K562 (cell line): Measurements from ENCODE around the gene HMX3. TPM values are rescaled to one million over a fixed set of nuclear protein-coding genes. Genes with fewer than 3 reads are reported as not detected.

Experiments used
- CBX5 ChIP-seq: IDR thresholded peaks from 2 replicates; pipeline ENCODE4 v1.6.1; 2014; ENCODE audit warnings: low read depth, borderline replicate concordance
- CCNT2 ChIP-seq: IDR thresholded peaks from 2 replicates; pipeline ENCODE4 v1.6.1; 2011; ENCODE audit warnings: borderline replicate concordance, low read depth, mild to moderate bottlenecking, moderate library complexity, mixed read lengths, low read length; ENCODE audit not compliant: insufficient read length; ENCODE audit errors: extremely low read depth
- CREB3 ChIP-seq: fragments of 450-650 bp; conservative IDR thresholded peaks from 2 replicates; pipeline ENCODE4 v1.6.1; 2016; ENCODE audit warnings: missing genetic modification characterization, low read depth, mild to moderate bottlenecking, missing compliant biosample characterization, moderate library complexity
- CREB5 ChIP-seq: fragments of 250-450 bp; sonication (Bioruptor Pico); IDR thresholded peaks from 2 replicates; pipeline ENCODE4 v1.5.0; 2020; ENCODE audit warnings: mild to moderate bottlenecking
- ELK3 ChIP-seq: fragments of 450-650 bp; formaldehyde crosslinking; IDR thresholded peaks from 2 replicates; pipeline ENCODE4 v1.4.0; 2020; ENCODE audit warnings: mild to moderate bottlenecking
- ESRRB ChIP-seq: fragments of 250-450 bp; sonication (Bioruptor Pico); IDR thresholded peaks from 2 replicates; pipeline ENCODE4 v1.5.0; 2020; ENCODE audit warnings: mild to moderate bottlenecking, moderate library complexity, borderline replicate concordance
- ETV1 ChIP-seq: fragments of 450-650 bp; conservative IDR thresholded peaks from 2 replicates; pipeline ENCODE4 v1.6.1; 2016; ENCODE audit warnings: missing genetic modification characterization, control low read depth, low read depth, missing compliant biosample characterization
- EZH2 ChIP-seq: IDR thresholded peaks from 2 replicates; pipeline ENCODE4 v1.6.1; 2012; ENCODE audit warnings: low read depth, mild to moderate bottlenecking, inconsistent platforms, low read length, borderline replicate concordance
- FOSL1 ChIP-seq: fragments of 200-800 bp; sonication (Bioruptor generic); conservative IDR thresholded peaks from 2 replicates; pipeline ENCODE4 v1.6.1; 2016; ENCODE audit warnings: missing genetic modification characterization, missing compliant biosample characterization
- FOXP4 ChIP-seq: sonication (generic); formaldehyde crosslinking; IDR thresholded peaks from 2 replicates; pipeline ENCODE4 v1.8.0; 2022; ENCODE audit warnings: mild to moderate bottlenecking, missing genetic modification reagents, borderline replicate concordance
- GABPB1 ChIP-seq: sonication (generic); formaldehyde crosslinking; IDR thresholded peaks from 2 replicates; pipeline ENCODE4 v1.8.0; 2022; ENCODE audit warnings: mild to moderate bottlenecking, missing genetic modification reagents
- GATA2 ChIP-seq: sonication (generic); formaldehyde crosslinking; IDR thresholded peaks from 2 replicates; pipeline ENCODE4 v1.4.0; 2020; ENCODE audit warnings: mild to moderate bottlenecking, missing genetic modification reagents
- HDGF ChIP-seq: fragments of 450-650 bp; IDR thresholded peaks from 2 replicates; pipeline ENCODE4 v1.6.1; 2016
- NCOA1 ChIP-seq: fragments of 450-650 bp; IDR thresholded peaks from 2 replicates; pipeline ENCODE4 v1.6.1; 2016; ENCODE audit warnings: low read depth
- NCOA4 ChIP-seq: fragments of 450-650 bp; IDR thresholded peaks from 2 replicates; pipeline ENCODE4 v1.6.1; 2018; ENCODE audit warnings: mild to moderate bottlenecking; ENCODE audit not compliant: partially characterized antibody
- NR1H2 ChIP-seq: sonication (generic); formaldehyde crosslinking; IDR thresholded peaks from 2 replicates; pipeline ENCODE4 v1.4.0; 2020; ENCODE audit warnings: mild to moderate bottlenecking, missing genetic modification reagents
- SMAD2 ChIP-seq: fragments of 150-350 bp; IDR thresholded peaks from 2 replicates; pipeline ENCODE4 v1.6.1; 2014; ENCODE audit warnings: low read depth, mild to moderate bottlenecking, low read length
- SNIP1 ChIP-seq: fragments of 450-650 bp; IDR thresholded peaks from 2 replicates; pipeline ENCODE4 v1.7.1; 2017; ENCODE audit warnings: low read depth, mild to moderate bottlenecking
- TAF1 ChIP-seq: IDR thresholded peaks from 2 replicates; pipeline ENCODE4 v1.6.1; 2011; ENCODE audit warnings: mild to moderate bottlenecking, low read length, moderate library complexity; ENCODE audit not compliant: insufficient read depth, control insufficient read depth, severe bottlenecking; ENCODE audit errors: extremely low read depth
- TAL1 ChIP-seq: fragments of 450-650 bp; IDR thresholded peaks from 2 replicates; pipeline ENCODE4 v1.6.1; 2016; ENCODE audit warnings: mild to moderate bottlenecking
- ZKSCAN8 ChIP-seq: fragments of 200-800 bp; sonication (Bioruptor generic); IDR thresholded peaks from 2 replicates; pipeline ENCODE4 v1.6.1; 2016; ENCODE audit warnings: missing genetic modification characterization, missing compliant biosample characterization
- ZNF140 ChIP-seq: fragments of 250-450 bp; sonication (Bioruptor Pico); IDR thresholded peaks from 2 replicates; pipeline ENCODE4 v1.8.0; 2021; ENCODE audit warnings: moderate library complexity, mild to moderate bottlenecking, inconsistent platforms
- ZNF551 ChIP-seq: fragments of 250-450 bp; sonication (Bioruptor Pico); IDR thresholded peaks from 2 replicates; pipeline ENCODE4 v1.5.0; 2021; ENCODE audit warnings: mild to moderate bottlenecking, moderate library complexity
- ZNF583 ChIP-seq: fragments of 250-450 bp; sonication (Bioruptor Pico); IDR thresholded peaks from 2 replicates; pipeline ENCODE4 v1.4.0; 2020
- ZSCAN29 ChIP-seq: fragments of 450-650 bp; IDR thresholded peaks from 2 replicates; pipeline ENCODE4 v1.6.1; 2017
- polyA plus RNA-seq, 8 experiments: library from polyadenylated mRNA; depleted of rRNA in 4 of 8; stranded (reverse) in 5 of 8; unstranded in 3 of 8; fragments of >200 nt; fragmentation: Nextera tagmentation in 2 of 8; fragmentation: Illumina TruSeq in 1 of 8; extraction: Ambion mirVana in 2 of 8; extraction: Trizol in 1 of 8; gene quantifications; 2 replicates each; pipeline versions ENCODE4 v1.2.1 to v1.2.3, GENCODE V29; 2011 to 2014; ENCODE audit warnings: inconsistent platforms in 1 of 8, missing spikeins in 1 of 8
- total RNA-seq, 7 experiments: library from RNA; depleted of rRNA in 6 of 7; stranded (reverse); fragments of >200 nt in 6 of 7; fragmentation: Illumina TruSeq in 2 of 7; extraction: Trizol in 2 of 7; gene quantifications; 2 replicates each; pipeline versions ENCODE4 v1.2.1 to v1.2.3, GENCODE V29; 2011 to 2021; ENCODE audit warnings: low replicate concordance in 1 of 7

HMX3 gene
- total and polyA plus RNA-seq, 9 of the 15 experiments (the other 6 are each of a cell fraction or from before 2014, with no cell fraction given): 0.55 to 43.5 (median 7.4) TPM; not detected in 2

GRCh38 chr10:123154092-123154710 lies 18.4 kb downstream of the HMX3 start, which contains the start of gene BUB3 (continued):
- TF ChIP-seq CREB5 (CRISPR knock-in tag) (no peak), TAL1 (no peak), ETV1 (0 out of 2 replicates have a peak, but pooled peaks have one; percentile 21), ZNF140 (no peak), SMAD2 (no peak), CREB3 (tag) (no peak), GABPB1 (peak; percentile 87), GATA2 (CRISPR knock-in tag) (no peak), TAF1 (peak; percentile 80), ZKSCAN8 (CRISPR knock-in tag) (no peak), ELK3 (no peak), NCOA4 (no peak), ZSCAN29 (no peak), ZNF583 (no peak), CBX5 (no peak), SNIP1 (no peak), FOXP4 (CRISPR knock-in tag) (no peak), ESRRB (no peak), NCOA1 (no peak), FOSL1 (tag) (no peak), CCNT2 (no peak), HDGF (no peak), NR1H2 (CRISPR knock-in tag) (no peak), ZNF551 (no peak), EZH2 (no peak)
